Measurements from ENCODE around the gene NT5DC4.

The NT5DC4 gene

DNA sequence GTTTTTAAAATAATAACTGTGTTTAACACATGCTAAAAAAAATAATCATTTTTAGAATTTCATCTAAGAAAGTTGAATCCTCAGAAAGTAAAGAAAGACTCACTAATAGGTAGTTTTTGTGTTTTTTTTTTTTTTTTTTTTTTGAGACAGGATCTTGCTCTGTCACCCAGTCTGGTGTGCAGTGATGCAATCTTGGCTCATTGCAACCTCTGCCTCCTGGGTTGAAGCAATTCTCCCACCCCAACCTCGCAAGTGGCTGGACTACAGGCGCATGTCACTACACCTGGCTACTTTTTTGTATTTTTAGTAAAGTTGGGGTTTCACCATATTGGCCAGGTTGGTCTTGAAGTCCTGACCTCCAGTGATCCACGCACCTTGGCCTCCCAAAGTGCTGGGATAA lies 36.4 kb downstream of the NT5DC4 start:
- DNase-seq = no peak

DNA sequence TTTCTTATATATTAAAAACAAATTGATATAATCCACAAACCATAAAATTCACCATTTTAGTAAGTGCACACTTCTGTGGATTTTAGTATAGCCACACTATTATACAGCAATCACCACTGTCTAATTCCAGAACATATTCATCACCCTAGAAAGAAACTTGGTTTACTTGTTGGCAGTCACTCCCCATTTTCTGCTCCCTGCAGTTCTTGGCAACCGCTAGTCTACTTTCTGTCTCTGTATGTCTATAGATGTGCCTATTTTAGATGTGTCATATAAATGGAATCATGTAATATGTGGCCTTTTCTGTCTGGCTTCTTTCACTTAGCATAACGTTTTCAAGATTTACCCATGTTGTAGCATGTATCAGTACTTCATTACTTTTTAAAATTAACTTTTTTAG lies 37.9 kb downstream of the NT5DC4 start:
- DNase-seq = no peak

DNA sequence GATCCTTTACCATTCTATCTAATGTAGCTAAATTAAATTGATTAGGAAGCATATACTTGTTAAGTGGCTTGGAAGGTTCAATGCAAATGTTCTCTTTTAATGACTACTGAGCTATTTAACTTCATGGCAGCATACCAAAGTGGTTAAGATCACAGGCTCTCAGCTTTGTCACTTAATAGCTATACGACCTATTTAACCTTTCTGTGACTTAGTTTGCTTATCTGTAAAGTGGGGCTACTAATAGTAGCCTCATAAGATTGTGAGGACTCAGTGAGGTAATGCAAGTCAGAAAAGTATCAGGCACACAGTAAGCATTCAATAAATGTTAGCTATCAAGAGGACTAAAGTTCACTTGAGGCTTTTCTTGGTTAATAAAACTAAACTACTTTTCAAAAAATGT lies 39.3 kb downstream of the NT5DC4 start:
- DNase-seq = no peak

GRCh38 chr2:112762276-112762675 lies 41.5 kb downstream of the NT5DC4 start:
- no peak for DNase-seq

DNA sequence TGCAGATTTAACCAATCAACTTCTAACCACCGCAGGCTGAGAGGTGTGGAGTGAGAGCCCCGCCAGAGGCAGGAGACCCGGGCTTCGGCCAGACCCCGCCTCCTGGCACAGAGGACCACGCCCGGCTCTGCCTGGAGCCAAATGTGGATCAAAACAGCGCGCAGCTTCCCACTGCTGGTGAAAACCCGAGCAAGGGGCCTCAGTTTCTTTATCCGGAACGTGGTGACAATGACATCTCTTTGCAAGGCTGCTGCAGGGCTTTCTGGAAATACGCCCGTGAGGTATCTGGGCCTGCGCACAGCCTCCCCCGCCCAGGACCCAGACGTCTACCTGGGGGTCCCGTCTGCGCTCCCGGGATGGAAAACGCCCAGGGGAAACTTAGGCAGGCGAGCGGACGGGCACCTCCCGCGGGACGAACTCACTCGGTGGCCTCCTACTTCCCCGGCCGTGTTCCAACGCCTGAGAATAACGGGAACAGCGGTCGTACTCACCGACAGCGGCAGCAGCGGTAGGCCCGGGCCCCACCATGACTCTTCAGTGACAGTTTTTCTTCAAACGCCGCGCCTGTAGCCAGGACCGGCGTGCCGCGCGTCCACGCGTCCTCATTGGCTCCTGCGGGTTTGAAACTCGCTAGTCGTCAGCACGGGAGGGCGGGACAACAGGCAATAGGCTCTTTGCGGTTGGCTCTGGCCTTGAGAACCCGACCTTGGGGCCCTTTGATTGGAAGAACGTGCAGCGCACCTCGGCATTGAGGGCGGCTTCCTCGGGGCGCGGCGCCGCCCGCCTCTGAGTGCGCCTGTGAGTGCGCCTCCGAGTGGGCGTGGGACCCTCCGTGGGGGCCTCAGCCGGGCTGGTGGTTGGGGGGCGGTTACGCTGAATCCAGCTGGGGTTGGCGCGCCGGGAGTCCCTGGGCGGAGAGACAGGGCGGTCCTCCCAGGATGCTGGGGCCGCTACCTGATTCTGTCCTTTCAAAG lies 43.5 kb downstream of the NT5DC4 start, which contains the start of gene CKAP2L:
Gene CKAP2L (minus strand): TSS at position 539 of the 974 bp plus-strand sequence. CDS start 11 bp downstream, at position 528.
- peak; percentile 97 for DNase-seq

GRCh38 chr2:112765251-112765650 lies 44.4 kb downstream of the NT5DC4 start:
- no peak for DNase-seq

DNA sequence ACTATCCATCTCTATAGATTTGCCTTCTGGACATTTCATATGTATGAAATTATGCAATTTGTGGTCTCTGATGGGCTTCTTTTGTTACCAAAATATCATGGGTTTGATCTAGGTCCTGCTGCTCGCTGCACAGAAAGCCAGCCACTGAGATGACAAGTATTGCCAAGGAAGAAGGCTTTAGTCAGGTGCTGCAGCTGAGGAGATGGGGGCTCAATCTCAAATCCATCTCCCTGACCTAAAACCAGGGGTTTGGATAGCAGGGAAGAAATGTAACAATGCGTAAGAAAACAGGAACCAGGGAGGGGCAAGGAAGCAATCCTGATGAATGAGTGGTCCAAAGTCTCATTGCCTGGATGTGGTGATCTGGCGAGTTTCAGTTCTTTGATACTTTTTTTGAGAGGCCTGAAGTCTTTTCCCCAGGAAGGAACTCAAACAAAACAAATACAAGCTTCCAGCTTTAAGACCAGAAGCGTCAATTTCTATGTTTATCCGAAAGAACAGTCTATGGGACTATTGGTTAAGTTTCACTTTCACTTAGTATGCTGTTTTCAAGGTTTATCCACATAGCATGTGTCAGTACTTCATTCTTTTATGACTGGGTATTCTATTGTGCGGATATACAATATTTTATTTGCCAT lies 47.0 kb downstream of the NT5DC4 start:
- DNase-seq = no peak

DNA sequence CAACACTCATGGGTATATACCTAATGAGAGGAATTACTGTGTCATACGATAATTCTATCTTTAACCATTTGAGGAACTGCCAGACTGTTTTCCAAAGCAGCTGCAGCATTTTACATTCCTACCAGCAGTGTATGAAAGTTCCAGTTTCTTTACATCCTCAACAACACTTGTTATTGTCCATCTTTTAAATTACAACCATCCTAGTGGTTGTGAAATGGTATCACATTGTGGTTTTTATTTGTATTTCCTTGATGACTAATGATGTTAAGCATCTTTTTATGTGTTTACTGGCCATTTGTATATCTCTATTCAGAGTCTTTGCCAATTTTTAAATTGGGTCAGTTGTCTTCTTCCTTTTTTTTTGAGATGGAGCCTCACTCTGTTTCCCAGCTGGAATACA lies 47.6 kb downstream of the NT5DC4 start:
- no peak for DNase-seq

DNA sequence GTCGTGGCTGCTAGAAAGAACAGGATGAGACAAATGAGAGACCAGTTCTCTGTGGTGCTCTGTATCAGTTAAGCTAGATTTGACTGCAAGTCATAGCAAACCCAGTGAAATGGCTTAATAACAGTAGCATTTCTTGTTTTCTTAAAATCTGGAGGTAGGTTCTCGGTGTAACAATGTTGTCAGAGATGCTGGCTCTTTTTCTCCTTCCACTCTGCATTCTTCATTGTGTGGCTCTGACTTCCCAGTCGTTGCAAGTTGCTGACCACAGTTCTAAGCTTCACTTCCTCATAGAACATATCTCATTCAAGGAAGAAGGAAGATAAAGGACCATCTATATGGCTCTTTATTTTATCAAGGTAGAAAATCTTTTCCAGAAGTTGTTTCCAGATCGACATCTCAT lies 51.5 kb downstream of the NT5DC4 start:
- no peak for DNase-seq

DNA sequence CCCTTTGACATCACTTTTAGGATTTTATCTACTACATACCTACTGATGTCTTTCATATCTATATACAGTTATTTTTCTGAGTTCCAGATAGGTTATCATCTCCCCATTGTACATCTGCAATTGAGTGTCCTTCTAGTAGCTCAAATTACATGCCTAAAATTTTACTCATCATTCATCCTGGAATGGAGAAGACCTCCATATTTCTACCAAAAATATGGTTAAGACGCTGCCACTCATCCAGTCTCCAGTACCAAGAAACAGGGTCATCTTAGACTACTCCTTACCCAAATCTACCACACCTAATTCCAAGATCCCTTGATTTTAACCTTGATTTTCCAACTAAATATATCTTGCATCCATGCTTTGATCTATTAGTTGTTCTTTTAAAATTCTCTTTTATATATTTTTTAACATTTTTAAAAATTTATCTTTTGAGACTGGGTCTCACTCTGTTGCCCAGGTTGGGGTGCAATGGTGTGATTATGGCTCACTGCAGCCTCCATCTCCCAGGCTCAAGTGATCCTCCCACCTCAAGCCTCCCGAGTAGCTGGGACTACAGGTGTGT lies 52.2 kb downstream of the NT5DC4 start:
- no peak for DNase-seq

DNA sequence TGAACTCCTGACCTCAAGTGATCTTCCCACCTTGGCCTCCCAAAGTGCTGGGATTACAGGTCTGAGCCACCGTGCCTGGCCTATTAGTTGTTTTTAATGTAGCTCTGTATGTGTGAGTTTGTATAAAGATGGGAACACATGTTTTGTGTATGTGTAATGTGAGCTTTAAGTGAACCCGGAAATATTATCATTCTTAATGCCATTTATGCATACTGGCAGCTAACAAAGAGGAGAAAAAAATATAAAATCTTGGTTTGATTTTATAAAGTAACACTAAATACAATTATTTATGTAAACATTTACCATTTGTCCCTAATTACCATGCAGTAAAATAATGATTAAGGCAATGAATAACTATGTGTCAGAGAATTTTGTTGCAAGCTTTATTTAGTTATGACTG lies 52.7 kb downstream of the NT5DC4 start:
- DNase-seq = no peak

- no peak for DNase-seq
Observed at GRCh38 chr2:112774536-112775285, 53.9 kb downstream of the NT5DC4 start.

DNA sequence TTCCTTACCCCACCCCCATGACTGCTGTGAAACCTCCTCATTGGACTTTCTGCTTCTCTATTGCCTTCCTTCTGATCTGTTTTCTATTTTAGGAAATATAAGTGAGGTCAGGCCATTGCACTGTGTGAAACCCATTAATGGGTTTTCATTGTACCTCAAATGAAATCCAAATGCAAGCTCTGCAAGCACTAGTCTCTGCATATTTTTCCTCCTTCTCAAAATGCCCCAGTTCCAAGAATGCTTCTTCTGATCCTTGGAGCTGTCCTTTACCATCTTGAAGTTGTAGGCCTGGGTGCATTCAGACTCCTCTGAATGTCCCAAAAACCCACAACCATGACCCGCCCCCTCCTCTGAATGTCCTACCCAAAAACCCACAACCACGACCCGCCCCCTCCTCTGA lies 55.3 kb downstream of the NT5DC4 start:
- no peak for DNase-seq

- no peak for DNase-seq
Observed at GRCh38 chr2:112777036-112777435, 56.2 kb downstream of the NT5DC4 start.

DNA sequence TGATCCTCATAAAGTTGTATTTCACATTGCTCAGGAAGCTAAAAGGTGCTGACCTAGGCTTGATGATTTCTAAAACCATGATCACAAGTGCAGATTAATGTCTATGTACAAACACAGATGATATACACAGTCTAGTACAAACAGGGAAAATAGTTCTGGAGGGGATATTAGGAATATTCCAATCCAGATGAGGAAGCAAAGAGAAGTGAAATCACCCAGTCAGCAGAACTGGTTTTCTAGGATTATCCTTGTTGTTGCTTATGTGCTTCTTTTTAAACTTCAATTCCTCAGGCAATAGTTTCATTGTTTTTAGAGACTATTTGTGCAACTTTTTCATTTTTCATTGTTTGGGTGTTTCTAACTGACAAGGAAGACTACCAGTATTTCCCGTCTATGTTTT lies 58.8 kb downstream of the NT5DC4 start:
- DNase-seq = no peak

DNA sequence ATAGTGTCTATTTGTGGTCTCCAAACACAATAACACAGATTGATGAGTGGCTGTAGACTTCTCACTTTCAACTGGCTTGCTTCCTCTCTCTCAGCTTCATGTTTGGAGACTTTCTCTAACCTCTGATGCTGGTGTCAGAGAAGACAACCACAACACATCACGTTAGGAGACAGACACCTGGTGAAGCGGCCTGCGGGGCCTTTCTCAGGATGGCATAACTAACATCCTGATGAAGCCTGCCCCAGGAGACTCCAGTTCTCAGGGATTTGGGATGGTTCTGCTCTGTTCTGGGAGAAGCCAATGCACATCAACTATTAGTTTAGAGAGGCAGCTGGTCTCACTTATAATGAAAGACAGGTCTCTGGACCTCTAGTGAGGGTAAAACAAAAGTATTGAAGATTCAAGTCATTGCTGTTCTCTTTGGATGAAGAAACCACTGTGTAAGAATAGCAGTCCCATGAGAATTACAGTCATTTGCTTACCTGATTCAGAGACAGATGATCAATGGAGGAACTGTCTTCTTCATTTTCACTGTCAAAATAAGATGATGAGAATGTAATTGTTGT lies 61.5 kb downstream of the NT5DC4 start:
- DNase-seq = no peak

DNA sequence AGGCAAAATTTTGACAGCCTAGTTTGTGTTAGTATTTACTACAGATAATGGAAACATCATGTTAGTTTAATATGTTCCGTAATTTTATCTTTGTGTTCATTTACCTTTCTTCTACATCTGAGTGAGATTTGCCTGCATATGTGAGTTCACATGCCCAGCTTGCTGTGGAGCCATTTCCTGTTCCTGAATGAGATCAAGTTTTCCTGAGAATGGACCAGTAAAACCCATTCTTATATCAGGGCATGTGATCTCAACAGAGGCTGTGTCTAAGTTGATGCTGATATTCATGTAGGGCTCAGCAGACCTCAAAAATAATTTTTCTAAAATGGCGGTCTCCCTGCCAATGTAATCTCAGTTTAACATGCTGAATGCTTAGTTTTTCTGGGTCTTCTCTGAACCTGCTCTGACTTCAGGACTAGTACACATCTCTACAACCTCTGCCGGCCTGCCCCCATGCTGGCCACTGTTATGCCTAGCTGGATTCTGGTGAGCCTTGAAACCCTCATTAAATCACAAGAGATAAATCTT lies 62.4 kb downstream of the NT5DC4 start:
- no peak for DNase-seq

- no peak for DNase-seq
Observed at GRCh38 chr2:112784199-112785189, 63.7 kb downstream of the NT5DC4 start, which contains the start of gene IL1A. TSS of gene IL1A (minus strand) at chr2:112784493. CDS start at chr2:112783770, 723 bp downstream.

GRCh38 chr2:112787294-112787693 lies 66.5 kb downstream of the NT5DC4 start:
- no peak for DNase-seq

DNA sequence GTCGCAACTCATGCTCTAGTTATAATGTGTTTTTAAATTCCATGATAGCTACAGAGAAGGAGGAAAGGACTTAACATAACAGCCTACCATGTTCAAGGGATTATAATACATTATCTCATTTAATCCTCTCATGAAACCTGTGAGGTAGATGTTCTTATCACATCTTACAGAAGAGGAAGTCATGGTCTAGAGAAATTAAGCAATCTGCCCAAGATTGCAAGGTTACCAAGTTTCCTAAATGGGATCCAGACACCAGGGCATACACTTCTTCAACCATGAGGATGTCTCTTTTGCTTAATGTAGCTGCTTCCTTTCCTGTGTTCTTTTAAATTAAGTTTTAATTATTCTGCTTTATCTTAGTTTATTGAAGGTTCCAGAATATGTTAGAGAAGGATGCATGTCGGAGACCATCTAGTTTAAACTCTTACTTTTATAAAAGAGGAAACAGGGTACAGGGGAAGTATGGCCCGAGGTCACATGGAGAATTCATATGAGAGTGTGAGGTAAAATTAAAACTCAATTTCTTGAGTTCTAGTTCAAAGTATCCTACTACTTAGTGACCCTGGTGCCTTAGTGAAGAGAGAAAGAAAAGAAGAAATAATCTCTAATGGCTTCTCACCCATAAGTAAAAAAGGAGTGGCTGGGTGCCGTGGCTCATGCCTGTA lies 67.0 kb downstream of the NT5DC4 start:
- no peak for DNase-seq
